Panc1 (cell line): Measurements from ENCODE around the gene IFIT3. TPM values are rescaled to one million over a fixed set of nuclear protein-coding genes. Genes with fewer than 3 reads are reported as not detected.

ENCODE experiments used
- ATAC-seq: fragments of 200-7000 bp; cut with Tn5 transposase; 2 replicates; pipeline ENCODE4 v1.9.1; 2020; ENCODE audit warnings: mild to moderate bottlenecking, moderate library complexity
- BruUV-seq: library from RNA; stranded (reverse); fragments of 400-500 nt; replicated peaks from 2 replicates; lab custom pipeline; 2021; lab: Mats Ljungman, UMichigan
- CTCF ChIA-PET: fragments of 300-600 bp; sonication (Branson Sonifier 250); formaldehyde crosslinking; loops from one replicate; lab custom pipeline; 2022; ENCODE audit warnings: antibody characterized with exemption; lab: Charles Lee
- POLR2A ChIA-PET: fragments of 300-600 bp; sonication (Branson Sonifier 250); formaldehyde crosslinking; loops from one replicate; lab custom pipeline; 2022; ENCODE audit warnings: antibody characterized with exemption; lab: Charles Lee
- DNase-seq: peaks from one replicate; pipeline ENCODE4 v3.0.0-alpha.2; 2010; ENCODE audit warnings: low read depth, low spot score
- H3K27ac ChIP-seq: 2 replicates; pipeline ENCODE4 v1.5.1; 2011; ENCODE audit warnings: mild to moderate bottlenecking, low read length, inconsistent platforms
- H3K27me3 ChIP-seq: fragments of 200-500 bp; sonication (Bioruptor generic); 2 replicates; pipeline ENCODE4 v1.6.0; 2014; ENCODE audit warnings: low read length, inconsistent platforms; ENCODE audit not compliant: control insufficient read depth, insufficient read depth
- H3K36me3 ChIP-seq: fragments of 200-500 bp; sonication (Bioruptor generic); 2 replicates; pipeline ENCODE4 v1.5.1; 2014; ENCODE audit warnings: inconsistent platforms, mild to moderate bottlenecking, low read length, moderate library complexity; ENCODE audit not compliant: control insufficient read depth, insufficient read depth
- H3K4me1 ChIP-seq: 2 replicates; pipeline ENCODE4 v1.5.1; 2011; ENCODE audit warnings: inconsistent platforms, mild to moderate bottlenecking, low read length, moderate library complexity; ENCODE audit not compliant: control insufficient read depth, insufficient read depth
- H3K4me3 ChIP-seq, 2 experiments: 2 replicates each; pipeline ENCODE4 v1.5.1; 2011 to 2012; ENCODE audit warnings: low read depth in 2 of 2, low read length in 2 of 2, mild to moderate bottlenecking in 2 of 2, inconsistent platforms in 1 of 2, moderate library complexity in 1 of 2
- H3K9me3 ChIP-seq: fragments of 200-500 bp; sonication (Bioruptor generic); 2 replicates; pipeline ENCODE4 v1.5.1; 2014; ENCODE audit warnings: low read depth, mild to moderate bottlenecking, inconsistent platforms, low read length, moderate library complexity; ENCODE audit not compliant: control insufficient read depth, insufficient read depth
- CTCF ChIP-seq: fragments of 450-650 bp; IDR thresholded peaks from 2 replicates; pipeline ENCODE4 v1.5.1; 2017; ENCODE audit warnings: mild to moderate bottlenecking
- POLR2AphosphoS5 ChIP-seq: IDR thresholded peaks from 2 replicates; pipeline ENCODE4 v1.6.1; 2012; ENCODE audit warnings: mild to moderate bottlenecking, low read depth, low read length, moderate library complexity
- REST ChIP-seq, 2 experiments: IDR thresholded peaks; 2 replicates each; pipeline ENCODE4 v1.6.1; 2011 to 2012; ENCODE audit warnings: low read depth in 2 of 2, control low read depth in 1 of 2, low read length in 1 of 2, mild to moderate bottlenecking in 1 of 2, moderate library complexity in 1 of 2; ENCODE audit not compliant: insufficient read depth in 1 of 2
- SIN3A ChIP-seq: IDR thresholded peaks from 2 replicates; pipeline ENCODE4 v1.6.1; 2012; ENCODE audit warnings: low read depth, mild to moderate bottlenecking, low read length, moderate library complexity, borderline replicate concordance; ENCODE audit not compliant: insufficient read depth
- TCF7L2 ChIP-seq: IDR thresholded peaks from 2 replicates; pipeline ENCODE4 v1.6.1; 2011; ENCODE audit warnings: mild to moderate bottlenecking, low read depth, low read length, inconsistent platforms
- in situ Hi-C: cut with HindIII; loops from 2 replicates; pipeline ENCODE4 v1.10.0; 2016; ENCODE audit warnings: low sequenced_read_pairs, low pct_unique_long_range_greater_than_20kb
- intact Hi-C: fragments of 100-400 bp; cut with micrococcal nuclease; formaldehyde crosslinking; loops from one replicate; pipeline ENCODE4 v1.10.0; 2022; ENCODE audit not compliant: unreplicated experiment
- total RNA-seq: library from RNA; stranded (reverse); gene quantifications from one replicate; pipeline ENCODE4 v1.2.1, GENCODE V29; 2021; ENCODE audit not compliant: unreplicated experiment

Gene IFIT3
- total RNA-seq, 1 experiment from 2014 or later: 29.8 TPM

DNA sequence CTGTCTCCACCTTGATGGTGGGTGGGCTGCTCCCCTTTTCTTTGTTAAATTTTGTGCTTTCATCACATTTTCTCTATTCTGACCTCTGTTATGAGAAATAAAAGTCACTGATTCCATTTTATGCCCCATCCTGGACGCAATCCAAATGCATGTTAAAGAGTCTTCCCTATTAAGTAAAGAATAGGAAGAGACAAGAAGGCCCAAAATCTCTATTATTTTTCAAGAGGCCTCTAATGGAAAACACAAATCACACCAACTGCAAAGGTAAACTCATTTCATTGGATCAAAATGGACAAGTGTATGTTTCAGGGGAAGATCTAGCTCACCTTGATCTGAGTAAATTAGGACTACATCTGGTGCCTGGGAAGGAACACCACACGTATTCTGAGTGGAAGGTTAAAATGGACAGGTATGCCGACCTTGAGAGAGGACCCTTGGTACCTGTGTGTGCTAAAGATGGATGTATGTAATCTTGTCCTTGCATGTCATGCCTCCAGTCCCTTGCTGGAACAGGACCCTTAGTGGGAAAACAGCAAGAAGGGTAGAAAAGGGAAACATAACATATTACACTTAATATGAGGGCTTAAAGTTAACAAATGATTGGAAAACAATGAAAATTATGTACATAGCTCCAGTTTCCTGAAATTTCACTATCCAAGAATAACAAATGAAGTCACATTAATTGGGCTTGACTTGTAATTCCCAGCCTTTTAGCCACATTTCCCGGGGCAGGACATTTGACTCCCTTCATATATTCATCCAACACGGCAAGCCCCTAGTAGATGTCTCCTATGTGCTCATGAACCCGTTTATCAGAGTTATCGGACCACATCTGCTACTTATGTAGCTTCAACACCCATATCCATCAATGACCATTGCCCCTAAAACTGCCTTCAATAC is 18.4 kb upstream of the IFIT3 start:
- ChIA-PET CTCF (no interaction called here), POLR2A (no interaction called here)
- no peak overlapping the region; the same call in 1 of the 2 replicates for H3K27ac ChIP-seq
- intact Hi-C loops (no loop called here), in situ Hi-C loops (no loop called here)
- 0 out of 2 replicates have a peak, but pooled peaks cover 5% of the 10 kb centered on the region for H3K4me1 ChIP-seq
- no peaks in the 10 kb centered on the region for H3K36me3 ChIP-seq
- BruUV-seq: no TSS peak
- TF ChIP-seq SIN3A: no peak
- no peaks in the 10 kb centered on the region for H3K27me3 ChIP-seq
- H3K9me3 ChIP-seq: no peaks in the 10 kb centered on the region
- H3K4me3 ChIP-seq: no peak overlapping the region
- DNase-seq (no peak), ATAC-seq (no peak)

- no peak overlapping the region for H3K4me3 ChIP-seq
- no peaks in the 10 kb centered on the region for H3K36me3 ChIP-seq
- intact Hi-C loops (no loop called here), in situ Hi-C loops (no loop called here)
- ChIA-PET CTCF (no interaction called here), POLR2A (no interaction called here)
- DNase-seq (no peak), ATAC-seq (peak; percentile 49)
- no peaks in the 10 kb centered on the region for H3K9me3 ChIP-seq
- peak overlapping the region; percentile 25; the same call in 1 of the 2 replicates for H3K27ac ChIP-seq
- no TSS peak for BruUV-seq
- 0 out of 2 replicates have a peak, but pooled peaks cover 5% of the 10 kb centered on the region for H3K4me1 ChIP-seq
- no peaks in the 10 kb centered on the region for H3K27me3 ChIP-seq
- TF ChIP-seq SIN3A: no peak
- TF ChIP-seq TCF7L2: no peak
- TF ChIP-seq REST (IDR thresholded peaks at IDR 0.05; ENCODE audit: insufficient read depth in 1 of 2, low read depth in 2 of 2, low read length in 1 of 2): no peak
- TF ChIP-seq POLR2AphosphoS5: no peak
- no peak for TF ChIP-seq CTCF
These were observed 17.5 kb upstream of the IFIT3 start for GRCh38 chr10:89310056-89310893.
